HFFc6 (cell line): ENCODE results near the gene CFAP97D2. TPM values are rescaled to one million over a fixed set of nuclear protein-coding genes. Genes with fewer than 3 reads are reported as not detected.

Experiments used
- DNase-seq: peaks from one replicate; pipeline ENCODE4 v3.0.0-alpha.2; 2018
- H3K27ac Mint-ChIP-seq: 2 replicates; pipeline ENCODE4 v1.8.0; 2020; ENCODE audit warnings: mild to moderate bottlenecking, mixed read lengths
- H3K27me3 Mint-ChIP-seq: 2 replicates; pipeline ENCODE4 v1.8.0; 2021; ENCODE audit warnings: mild to moderate bottlenecking, moderate library complexity, mixed read lengths; ENCODE audit not compliant: insufficient read depth
- H3K36me3 Mint-ChIP-seq: 2 replicates; pipeline ENCODE4 v1.8.0; 2021; ENCODE audit warnings: low read depth, mixed read lengths
- H3K4me1 Mint-ChIP-seq: 2 replicates; pipeline ENCODE4 v1.8.0; 2020; ENCODE audit warnings: low read depth, mixed read lengths
- H3K4me3 Mint-ChIP-seq: 2 replicates; pipeline ENCODE4 v1.8.0; 2020; ENCODE audit warnings: mild to moderate bottlenecking, moderate library complexity, mixed read lengths
- H3K9me3 Mint-ChIP-seq: 2 replicates; pipeline ENCODE4 v1.8.0; 2020; ENCODE audit warnings: mild to moderate bottlenecking, mixed read lengths
- total RNA-seq, 6 experiments: library from RNA; stranded (reverse); fragmentation: NEBNext Ultra II Directional; extraction: Animal tissue kit (Norgen Biotek cat#: 25700); gene quantifications; 2 replicates in 1 of 6; 3 replicates in 5 of 6; pipeline ENCODE4 v1.2.3, GENCODE V29; 2021
- TF ChIP-seq, protein P1 (sequence below): fragments of 200-600 bp; sonication (generic); IDR thresholded peaks from 2 replicates; pipeline ENCODE4 v1.5.0; 2021; ENCODE audit warnings: antibody characterized with exemption, mild to moderate bottlenecking

The CFAP97D2 gene
- total RNA-seq, 6 experiments from 2014 or later: not detected

- H3K4me1 Mint-ChIP-seq: no peaks in the 10 kb centered on the region
- peaks cover 2% of the 10 kb centered on the region for H3K36me3 Mint-ChIP-seq
- no peak overlapping the region for H3K4me3 Mint-ChIP-seq
- no peak for DNase-seq
- TF ChIP-seq, protein P1, sequence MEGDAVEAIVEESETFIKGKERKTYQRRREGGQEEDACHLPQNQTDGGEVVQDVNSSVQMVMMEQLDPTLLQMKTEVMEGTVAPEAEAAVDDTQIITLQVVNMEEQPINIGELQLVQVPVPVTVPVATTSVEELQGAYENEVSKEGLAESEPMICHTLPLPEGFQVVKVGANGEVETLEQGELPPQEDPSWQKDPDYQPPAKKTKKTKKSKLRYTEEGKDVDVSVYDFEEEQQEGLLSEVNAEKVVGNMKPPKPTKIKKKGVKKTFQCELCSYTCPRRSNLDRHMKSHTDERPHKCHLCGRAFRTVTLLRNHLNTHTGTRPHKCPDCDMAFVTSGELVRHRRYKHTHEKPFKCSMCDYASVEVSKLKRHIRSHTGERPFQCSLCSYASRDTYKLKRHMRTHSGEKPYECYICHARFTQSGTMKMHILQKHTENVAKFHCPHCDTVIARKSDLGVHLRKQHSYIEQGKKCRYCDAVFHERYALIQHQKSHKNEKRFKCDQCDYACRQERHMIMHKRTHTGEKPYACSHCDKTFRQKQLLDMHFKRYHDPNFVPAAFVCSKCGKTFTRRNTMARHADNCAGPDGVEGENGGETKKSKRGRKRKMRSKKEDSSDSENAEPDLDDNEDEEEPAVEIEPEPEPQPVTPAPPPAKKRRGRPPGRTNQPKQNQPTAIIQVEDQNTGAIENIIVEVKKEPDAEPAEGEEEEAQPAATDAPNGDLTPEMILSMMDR: no peak
- H3K27ac Mint-ChIP-seq: no peak overlapping the region
- peaks cover 1% of the 10 kb centered on the region; the same call in 1 of the 2 replicates for H3K9me3 Mint-ChIP-seq
- H3K27me3 Mint-ChIP-seq: peaks cover 12% of the 10 kb centered on the region
Observed at GRCh38 chr13:114142640-114143490, 36.2 kb upstream of the CFAP97D2 start.

- Mint-ChIP-seq H3K4me3 (no peak overlapping the region), H3K27ac (no peak overlapping the region), H3K4me1 (no peaks in the 10 kb centered on the region), H3K9me3 (no peaks in the 10 kb centered on the region), H3K27me3 (peaks cover 16% of the 10 kb centered on the region), H3K36me3 (no peaks in the 10 kb centered on the region)
- TF ChIP-seq, protein P1: peak; percentile 45; the same call in 1 of the 2 replicates
- DNase-seq: no peak
Observed at GRCh38 chr13:114143806-114144605, 35.1 kb upstream of the CFAP97D2 start.

DNA sequence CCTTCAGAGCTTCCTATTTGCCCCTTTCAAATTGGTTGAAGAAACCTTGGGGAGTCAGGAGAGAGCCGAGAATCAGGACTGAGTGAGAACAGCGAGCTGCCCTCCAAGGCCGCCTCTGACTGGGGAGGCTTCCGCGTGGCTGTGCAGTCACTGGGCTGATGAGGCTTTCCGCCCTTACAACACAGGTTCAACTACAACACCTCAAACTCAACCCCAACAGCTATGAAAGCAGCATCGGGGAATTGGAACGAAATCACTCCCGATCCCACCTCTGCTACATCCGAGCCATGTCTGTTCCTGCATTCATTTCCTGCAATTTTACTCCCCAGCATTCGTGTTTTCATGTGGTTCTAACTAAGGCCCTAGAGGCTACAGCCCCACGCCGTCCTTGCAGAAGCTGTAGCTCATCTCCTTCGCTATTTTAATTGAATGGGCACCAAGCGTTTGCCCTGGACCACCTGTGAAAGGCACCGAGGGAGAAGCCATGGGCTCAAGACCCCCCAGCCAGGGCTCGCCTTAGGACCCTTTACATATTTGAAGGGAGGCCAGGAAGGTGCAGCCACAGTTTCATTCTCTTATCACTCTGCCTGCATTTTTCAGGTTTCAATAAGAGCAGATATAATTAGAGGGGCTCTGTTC is 34.3 kb upstream of the CFAP97D2 start:
- Mint-ChIP-seq H3K27me3 (peaks cover 16% of the 10 kb centered on the region), H3K9me3 (no peaks in the 10 kb centered on the region), H3K36me3 (no peaks in the 10 kb centered on the region), H3K27ac (no peak overlapping the region), H3K4me1 (no peaks in the 10 kb centered on the region), H3K4me3 (no peak overlapping the region)
- TF ChIP-seq, protein P1: no peak
- no peak for DNase-seq

DNA sequence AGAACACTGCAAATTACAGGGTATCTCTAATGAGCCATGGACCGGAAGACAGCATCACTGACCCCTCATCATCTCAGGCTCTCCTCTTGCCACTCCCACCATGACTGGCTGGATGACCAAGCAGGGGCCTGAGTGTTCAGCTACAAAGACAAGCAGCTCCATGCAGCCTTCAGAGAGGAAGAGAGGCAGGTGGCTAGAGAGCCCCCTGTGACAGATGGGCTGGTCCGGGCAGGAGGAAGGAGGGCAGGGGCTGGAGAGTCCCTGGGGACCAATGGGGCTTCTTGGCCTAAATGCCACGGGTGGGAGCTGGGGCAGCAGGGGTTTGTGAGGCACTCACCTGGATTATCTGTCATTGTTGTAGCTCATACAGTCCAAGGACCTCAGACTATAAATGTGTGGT is 33.8 kb upstream of the CFAP97D2 start:
- no peak overlapping the region for H3K4me3 Mint-ChIP-seq
- TF ChIP-seq, protein P1: no peak
- H3K4me1 Mint-ChIP-seq: no peaks in the 10 kb centered on the region
- H3K27ac Mint-ChIP-seq: no peak overlapping the region
- no peak for DNase-seq
- H3K9me3 Mint-ChIP-seq: no peaks in the 10 kb centered on the region
- no peaks in the 10 kb centered on the region for H3K36me3 Mint-ChIP-seq
- peaks cover 16% of the 10 kb centered on the region for H3K27me3 Mint-ChIP-seq

DNA sequence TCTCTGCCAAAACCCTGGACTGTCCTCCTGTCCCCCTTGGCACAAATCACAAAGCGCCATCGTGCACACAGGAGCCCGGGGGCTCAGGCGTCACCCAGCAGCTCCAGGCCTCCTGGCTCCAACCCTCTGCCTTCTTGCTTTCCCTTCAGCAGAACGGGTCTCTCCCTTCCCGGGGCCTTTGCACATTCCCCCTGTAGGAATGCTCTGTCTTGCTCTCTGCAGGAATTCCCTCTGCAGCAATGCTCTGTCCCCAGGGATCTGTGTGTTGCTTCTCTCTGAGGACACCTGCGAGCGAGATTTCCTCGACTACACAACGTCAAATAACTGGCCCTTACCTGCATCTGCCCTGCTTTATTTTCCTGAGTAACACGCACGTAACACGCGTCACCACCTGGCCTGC is 33.3 kb upstream of the CFAP97D2 start:
- TF ChIP-seq, protein P1: no peak
- Mint-ChIP-seq H3K9me3 (no peaks in the 10 kb centered on the region), H3K36me3 (no peaks in the 10 kb centered on the region), H3K27ac (no peak overlapping the region), H3K4me1 (no peaks in the 10 kb centered on the region), H3K4me3 (no peak overlapping the region), H3K27me3 (peaks cover 16% of the 10 kb centered on the region)
- DNase-seq: no peak
